ENCODE measurements around the gene TMCC1. TPM values are rescaled to one million over a fixed set of nuclear protein-coding genes. Genes with fewer than 3 reads are reported as not detected.
"Not testable (repeated sequence)": the region's sequence is repeated elsewhere in the genome, so short reads cannot be mapped to it uniquely, and the experiment has no call there.

The TMCC1 gene
- total and polyA plus RNA-seq, 7 donors: 10.3 to 35.2 (median 27.6) TPM

DNA sequence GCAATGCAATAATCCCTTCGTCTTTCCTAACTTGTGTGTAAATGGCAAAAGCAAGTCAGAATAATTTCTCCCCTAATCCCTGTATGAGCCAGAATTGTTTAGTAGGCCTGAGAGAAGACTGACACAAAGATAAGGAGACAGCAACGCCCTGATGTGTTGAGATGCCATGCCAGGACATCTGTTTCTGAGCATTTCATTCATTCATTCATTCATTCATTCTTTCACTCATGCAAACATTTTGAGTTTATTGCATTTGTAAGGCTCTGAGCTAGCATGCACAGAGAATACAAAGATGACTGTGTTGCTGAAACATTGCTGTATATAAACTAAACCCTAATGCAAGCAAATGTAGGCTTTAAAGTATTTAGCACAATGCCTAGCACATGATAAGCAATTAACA, 127.4 kb downstream of the TMCC1 start:
- DNase-seq: no peak
- WGBS, 2 donors: 72 to 88% methylated on average over 2 of the region's 2 CpGs
- Histone ChIP-seq H3K27ac (no peak overlapping the region), H3K4me1 (no peaks in the 10 kb centered on the region), H3K36me3 (no peaks in the 10 kb centered on the region), H3K4me3 (no peak overlapping the region), H3K9me3 (no peaks in the 10 kb centered on the region), H3K27me3 (no peaks in the 10 kb centered on the region)
- TF ChIP-seq, protein P1, sequence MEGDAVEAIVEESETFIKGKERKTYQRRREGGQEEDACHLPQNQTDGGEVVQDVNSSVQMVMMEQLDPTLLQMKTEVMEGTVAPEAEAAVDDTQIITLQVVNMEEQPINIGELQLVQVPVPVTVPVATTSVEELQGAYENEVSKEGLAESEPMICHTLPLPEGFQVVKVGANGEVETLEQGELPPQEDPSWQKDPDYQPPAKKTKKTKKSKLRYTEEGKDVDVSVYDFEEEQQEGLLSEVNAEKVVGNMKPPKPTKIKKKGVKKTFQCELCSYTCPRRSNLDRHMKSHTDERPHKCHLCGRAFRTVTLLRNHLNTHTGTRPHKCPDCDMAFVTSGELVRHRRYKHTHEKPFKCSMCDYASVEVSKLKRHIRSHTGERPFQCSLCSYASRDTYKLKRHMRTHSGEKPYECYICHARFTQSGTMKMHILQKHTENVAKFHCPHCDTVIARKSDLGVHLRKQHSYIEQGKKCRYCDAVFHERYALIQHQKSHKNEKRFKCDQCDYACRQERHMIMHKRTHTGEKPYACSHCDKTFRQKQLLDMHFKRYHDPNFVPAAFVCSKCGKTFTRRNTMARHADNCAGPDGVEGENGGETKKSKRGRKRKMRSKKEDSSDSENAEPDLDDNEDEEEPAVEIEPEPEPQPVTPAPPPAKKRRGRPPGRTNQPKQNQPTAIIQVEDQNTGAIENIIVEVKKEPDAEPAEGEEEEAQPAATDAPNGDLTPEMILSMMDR (IDR thresholded peaks at IDR 0.05): no peak
- no peak for TF ChIP-seq EP300 (IDR thresholded peaks at IDR 0.05)
- no peak for TF ChIP-seq POLR2A (IDR thresholded peaks at IDR 0.05)
- no peak for TF ChIP-seq POLR2AphosphoS5 (IDR thresholded peaks at IDR 0.05)
- intact Hi-C loops (cut with DNase I): no loop called here

DNA sequence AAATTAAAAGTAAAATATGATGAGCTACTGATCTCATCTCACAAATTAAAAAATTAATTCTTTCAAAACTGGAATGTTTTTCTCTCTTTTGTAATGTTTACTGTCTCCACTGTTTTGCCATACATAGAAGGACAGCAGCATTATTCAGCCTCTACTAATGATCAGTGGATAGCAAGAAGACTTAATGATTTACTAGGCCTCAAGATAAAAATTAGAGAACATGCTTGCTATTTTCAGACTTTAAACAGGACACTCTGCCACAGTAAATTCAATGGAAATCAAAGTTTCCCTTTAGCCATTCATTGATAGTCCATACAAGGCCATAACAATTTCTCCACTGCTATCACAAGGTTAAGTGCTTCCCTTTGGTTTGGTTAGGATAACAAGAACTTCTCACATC, 129.4 kb downstream of the TMCC1 start:
- Histone ChIP-seq H3K27ac (no peak overlapping the region), H3K9me3 (no peaks in the 10 kb centered on the region), H3K27me3 (no peaks in the 10 kb centered on the region), H3K4me1 (no peaks in the 10 kb centered on the region), H3K4me3 (no peak overlapping the region), H3K36me3 (no peaks in the 10 kb centered on the region)
- TF ChIP-seq POLR2AphosphoS5 (IDR thresholded peaks at IDR 0.05): no peak
- no peak for TF ChIP-seq POLR2A (IDR thresholded peaks at IDR 0.05)
- no peak for TF ChIP-seq EP300 (IDR thresholded peaks at IDR 0.05)
- TF ChIP-seq, protein P1 (IDR thresholded peaks at IDR 0.05): no peak
- DNase-seq: no peak
- intact Hi-C loops (cut with DNase I): no loop called here

DNA sequence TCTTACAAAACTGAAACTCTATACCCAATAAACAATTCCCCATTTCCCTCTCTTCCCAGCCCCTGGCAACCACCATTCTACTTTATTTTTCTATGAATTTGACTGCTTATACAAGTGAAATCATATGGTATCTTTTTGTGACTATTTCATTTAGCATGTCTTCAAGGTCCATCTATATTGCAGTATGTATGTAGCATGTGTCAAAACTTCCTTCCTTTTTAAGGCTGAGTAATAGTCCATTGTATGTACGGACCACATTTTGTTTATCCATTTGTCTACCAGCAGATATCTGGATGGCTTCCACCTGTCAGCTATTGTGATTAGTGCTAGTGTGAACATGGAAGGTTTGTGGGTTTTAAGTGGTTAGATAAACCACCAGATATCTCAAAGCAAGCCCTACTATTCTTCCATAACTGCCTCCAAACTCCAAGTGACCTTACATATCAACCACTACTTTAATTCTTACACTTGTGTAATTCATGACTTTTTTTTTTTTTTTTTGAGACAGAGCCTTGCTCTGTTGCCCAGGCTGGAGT, 134.7 kb downstream of the TMCC1 start:
- Histone ChIP-seq H3K36me3 (no peaks in the 10 kb centered on the region), H3K4me1 (peaks cover 0 to 6% (median 3%) of the 10 kb centered on the region in 4 donors), H3K9me3 (no peaks in the 10 kb centered on the region), H3K27ac (no peak overlapping the region), H3K4me3 (no peak overlapping the region), H3K27me3 (no peaks in the 10 kb centered on the region)
- WGBS, 2 donors: 92 to 93% methylated on average over 1 of the region's 1 CpG
- TF ChIP-seq, protein P1 (IDR thresholded peaks at IDR 0.05): no peak
- TF ChIP-seq POLR2A (IDR thresholded peaks at IDR 0.05) (no peak), EP300 (IDR thresholded peaks at IDR 0.05) (no peak), POLR2AphosphoS5 (IDR thresholded peaks at IDR 0.05) (no peak)
- no peak for DNase-seq
- intact Hi-C loops (cut with DNase I): no loop called here

DNA sequence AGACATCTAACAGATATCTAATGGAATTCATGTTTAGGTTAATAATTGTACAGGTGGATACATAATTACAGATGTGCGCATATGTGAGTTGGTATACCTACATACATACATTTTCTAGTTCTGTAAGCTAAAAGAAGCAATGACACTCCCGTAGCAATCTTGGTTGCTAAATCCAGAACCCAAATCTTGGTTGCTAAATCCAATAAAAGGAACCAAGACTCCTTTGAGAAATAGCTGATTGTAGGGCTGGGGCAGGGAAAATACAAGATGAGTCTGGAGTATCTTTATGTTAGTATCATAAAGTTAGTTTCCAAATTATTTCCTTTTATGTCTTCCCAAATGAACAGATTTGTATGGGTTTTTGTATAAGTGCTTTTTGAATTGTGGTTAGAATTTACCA, 135.2 kb downstream of the TMCC1 start:
- no peaks in the 10 kb centered on the region for H3K27me3 ChIP-seq
- H3K4me3 ChIP-seq: no peak overlapping the region
- no peaks in the 10 kb centered on the region for H3K9me3 ChIP-seq
- 97 to 98% methylated on average over 2 of the region's 2 CpGs for WGBS, 2 donors
- no peaks in the 10 kb centered on the region for H3K36me3 ChIP-seq
- DNase-seq: no peak
- intact Hi-C loops (cut with DNase I): no loop called here
- H3K27ac ChIP-seq: no peak overlapping the region
- no peak for TF ChIP-seq EP300 (IDR thresholded peaks at IDR 0.05)
- TF ChIP-seq, protein P1 (IDR thresholded peaks at IDR 0.05): no peak
- TF ChIP-seq POLR2AphosphoS5 (IDR thresholded peaks at IDR 0.05): no peak
- no peak for TF ChIP-seq POLR2A (IDR thresholded peaks at IDR 0.05)
- H3K4me1 ChIP-seq: peaks cover 0 to 6% (median 3%) of the 10 kb centered on the region in 4 donors

DNA sequence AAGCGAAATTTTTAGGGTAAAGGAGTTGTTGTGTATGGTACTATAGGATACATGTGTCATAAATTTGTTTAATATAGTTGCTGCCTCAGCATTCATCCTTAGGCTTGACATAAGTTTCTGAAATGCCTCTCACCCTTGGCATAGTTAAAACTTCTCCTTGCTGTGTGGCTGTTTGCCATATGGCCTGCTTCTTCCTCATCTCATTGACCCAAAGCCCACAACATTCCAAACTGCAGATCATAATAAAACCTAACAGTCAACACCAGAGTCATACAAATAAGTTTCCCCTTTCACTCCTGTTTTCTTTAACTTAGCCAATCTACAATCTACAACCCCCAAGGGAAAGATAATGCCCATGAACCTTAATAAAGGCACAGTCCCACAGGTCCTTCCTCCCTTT, 136.6 kb downstream of the TMCC1 start:
- no peak for TF ChIP-seq POLR2AphosphoS5 (IDR thresholded peaks at IDR 0.05)
- no peak for TF ChIP-seq EP300 (IDR thresholded peaks at IDR 0.05)
- no peak for TF ChIP-seq POLR2A (IDR thresholded peaks at IDR 0.05)
- Histone ChIP-seq H3K27me3 (no peaks in the 10 kb centered on the region), H3K9me3 (no peaks in the 10 kb centered on the region), H3K36me3 (no peaks in the 10 kb centered on the region), H3K4me3 (no peak overlapping the region), H3K4me1 (peaks cover 0 to 6% (median 3%) of the 10 kb centered on the region in 4 donors), H3K27ac (no peak overlapping the region)
- 95 to 96% methylated on average over 1 of the region's 1 CpG for WGBS, 2 donors
- intact Hi-C loops (cut with DNase I): no loop called here
- no peak for DNase-seq

DNA sequence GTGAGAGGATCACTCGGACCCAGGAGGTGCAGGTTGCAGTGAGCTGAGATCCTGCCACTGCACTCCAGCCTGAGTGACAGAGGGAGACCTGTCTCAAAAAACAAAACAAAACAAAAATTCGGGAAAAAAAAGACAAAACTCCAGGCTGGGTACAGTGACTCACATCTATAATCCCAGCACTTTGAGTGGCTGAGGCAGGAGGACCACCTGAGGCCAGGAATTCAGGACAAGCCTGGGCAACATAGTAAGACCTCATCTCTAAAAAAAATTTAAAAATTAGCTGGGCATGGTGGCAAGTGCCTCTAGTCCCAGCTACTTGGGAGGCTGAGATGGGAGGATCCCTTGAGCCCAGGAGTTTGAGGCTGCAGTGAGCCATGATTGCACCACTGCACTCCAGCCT, 142.4 kb downstream of the TMCC1 start:
- H3K27ac ChIP-seq; H3K36me3 ChIP-seq; H3K4me3 ChIP-seq; H3K27me3 ChIP-seq; DNase-seq; H3K4me1 ChIP-seq; intact Hi-C loops (cut with DNase I); H3K9me3 ChIP-seq: not testable (repeated sequence)
- WGBS, 2 donors: 91 to 93% methylated on average over 2 of the region's 2 CpGs
